HG03565 (cell line): ENCODE data around the gene HMGN2.
"Not testable (repeated sequence)": the region's sequence is repeated elsewhere in the genome, so short reads cannot be mapped to it uniquely, and the experiment has no call there.

Experiments used
- ATAC-seq: cut with Tn5 transposase; IDR thresholded peaks from one replicate; pipeline ENCODE4 v1.9.1; 2021; ENCODE audit warnings: mild to moderate bottlenecking, moderate library complexity; ENCODE audit not compliant: unreplicated experiment

HMGN2 gene

DNA sequence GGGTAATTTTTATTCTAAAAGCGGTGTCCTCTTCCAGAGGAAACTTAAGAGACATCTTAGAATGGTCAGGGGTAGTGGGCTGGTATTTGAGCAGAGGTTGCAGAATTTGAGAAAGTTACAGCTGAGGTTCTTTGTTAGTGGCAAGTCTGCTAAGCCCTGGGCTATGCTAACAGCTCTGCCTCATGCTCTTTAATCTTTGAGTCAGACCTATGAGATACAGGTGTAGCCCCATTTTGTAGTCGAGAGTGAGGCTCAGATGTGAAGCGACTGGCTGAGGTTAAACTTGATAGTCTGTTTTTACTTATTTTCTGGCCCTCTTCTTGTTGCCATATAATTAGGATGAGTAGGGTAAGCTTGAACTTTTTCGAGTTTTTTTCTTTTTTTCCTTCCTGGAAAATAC is 4.7 kb downstream of the HMGN2 start:
- ATAC-seq, result no peak

DNA sequence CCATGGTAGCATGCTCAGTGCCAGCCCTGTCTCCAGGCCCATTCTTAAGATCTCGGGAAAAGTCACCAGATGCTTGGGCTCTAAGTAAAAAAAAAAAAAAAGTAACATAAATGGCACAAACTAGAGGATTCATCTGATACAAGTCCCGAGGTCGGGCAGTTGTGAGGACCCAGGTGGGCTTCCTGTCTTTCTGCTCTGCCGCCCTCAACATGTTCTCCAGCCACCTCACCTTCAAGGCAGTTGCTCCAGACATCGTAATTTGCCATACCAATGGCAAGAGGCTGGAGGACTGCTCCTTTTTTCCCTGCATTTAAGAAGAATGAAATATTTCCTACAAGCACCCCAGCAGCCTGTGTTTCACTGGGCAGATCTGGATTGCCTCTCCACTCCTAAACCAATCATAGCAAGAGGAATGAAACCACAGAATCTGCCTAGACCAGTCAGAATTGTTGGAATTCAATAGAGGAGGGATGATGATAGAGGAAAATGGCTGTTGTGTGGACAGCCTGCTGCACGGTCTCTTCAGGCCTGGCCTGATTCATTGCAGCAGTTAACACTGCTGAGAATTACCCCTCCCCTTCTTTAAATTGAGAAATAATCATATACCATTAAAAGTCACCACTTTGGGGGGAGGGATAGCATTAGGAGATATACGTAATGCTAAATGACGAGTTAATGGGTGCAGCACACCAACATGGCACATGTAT is 5.4 kb downstream of the HMGN2 start:
- no peak for ATAC-seq

- ATAC-seq, result no peak
These were observed 5.9 kb downstream of the HMGN2 start for GRCh38 chr1:26478159-26478558.

DNA sequence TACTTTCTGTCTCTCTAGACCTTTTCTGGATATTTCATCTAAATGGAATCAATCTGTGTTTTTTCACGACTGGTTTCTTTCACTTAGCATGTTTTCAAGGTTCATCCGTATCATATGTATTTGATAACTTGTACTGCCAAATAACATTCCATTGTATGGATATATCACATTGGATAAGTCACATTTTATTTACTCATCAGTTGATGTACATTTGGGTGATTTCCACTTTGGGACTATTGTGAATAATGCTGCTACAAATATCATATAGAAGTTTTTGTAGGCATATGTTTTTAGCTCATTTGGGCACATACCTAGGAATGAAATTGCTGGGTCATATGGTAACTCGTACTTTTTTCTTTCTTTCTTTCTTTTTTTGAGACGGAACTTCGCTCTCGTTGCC is 6.7 kb downstream of the HMGN2 start:
- ATAC-seq, result no peak

DNA sequence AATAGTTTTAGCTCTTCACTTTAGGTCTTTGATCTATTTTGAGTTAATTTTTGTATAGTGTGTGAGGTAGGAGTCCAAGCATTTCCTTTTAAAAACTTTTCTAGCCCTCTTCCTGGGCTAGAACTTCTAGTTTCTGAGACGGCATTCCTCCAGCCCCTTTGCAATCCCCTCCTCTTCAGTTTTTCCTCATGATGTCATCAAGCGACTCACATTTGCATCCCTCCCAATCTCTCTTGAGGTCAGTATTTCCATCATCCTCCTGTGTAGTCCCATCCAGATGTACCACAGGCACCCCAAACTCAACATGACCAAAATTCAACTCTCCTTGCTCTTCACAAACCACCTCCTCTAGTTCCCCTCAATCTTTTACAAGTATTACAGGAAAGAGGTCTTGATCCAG is 10.7 kb downstream of the HMGN2 start:
- no peak for ATAC-seq

- ATAC-seq, result no peak
These were observed 11.7 kb downstream of the HMGN2 start for GRCh38 chr1:26483980-26484379.

GRCh38 chr1:26490155-26490554 is 17.9 kb downstream of the HMGN2 start:
- no peak for ATAC-seq

DNA sequence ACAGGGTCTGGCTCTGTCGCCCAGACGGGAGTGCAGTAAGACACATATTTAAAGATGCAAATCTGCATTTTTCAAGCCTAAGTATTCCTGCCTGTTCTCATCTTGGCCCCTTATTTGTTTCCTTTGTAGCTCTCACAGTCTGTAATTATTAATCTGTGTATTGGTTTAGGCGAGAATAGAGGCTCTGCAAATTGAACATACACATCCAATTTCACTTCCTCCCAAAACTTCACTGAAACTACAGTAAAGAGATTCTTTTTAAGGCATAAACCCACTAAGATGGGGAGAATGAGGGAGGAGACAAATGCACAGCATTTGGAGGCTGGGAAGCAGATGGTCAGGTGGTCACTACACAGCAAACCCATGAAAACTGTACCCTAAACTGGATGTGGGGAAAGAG is 21.0 kb downstream of the HMGN2 start:
- no peak for ATAC-seq

- ATAC-seq, result no peak
These were observed 21.7 kb downstream of the HMGN2 start for GRCh38 chr1:26493938-26494337.

DNA sequence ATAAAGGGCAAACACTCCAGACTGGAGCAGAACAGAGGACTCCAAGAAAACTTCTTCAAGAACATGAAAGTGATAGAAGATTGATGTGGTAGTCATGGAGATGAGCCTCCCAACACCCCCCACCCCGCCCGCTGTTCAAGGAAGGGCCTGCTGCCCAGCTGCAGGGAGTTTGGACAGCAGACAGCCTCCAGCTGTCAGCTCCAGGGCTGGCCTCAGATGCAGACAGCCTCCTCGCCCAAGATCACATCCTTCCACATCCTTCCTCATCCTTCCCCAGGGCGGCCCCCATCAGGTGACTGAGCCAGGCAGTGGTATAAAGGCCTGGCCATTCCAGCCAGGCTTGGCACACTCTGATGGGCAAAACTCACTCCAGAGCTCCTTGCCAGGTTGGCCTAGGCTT is 24.6 kb downstream of the HMGN2 start:
- ATAC-seq, result no peak

- ATAC-seq, result no peak
These were observed 26.7 kb downstream of the HMGN2 start for GRCh38 chr1:26498894-26499293.

GRCh38 chr1:26500488-26501175 is 28.4 kb downstream of the HMGN2 start:
- peak; percentile 37 for ATAC-seq

GRCh38 chr1:26510711-26511110 is 38.5 kb downstream of the HMGN2 start:
- ATAC-seq, result not testable (repeated sequence)

GRCh38 chr1:26515836-26516235 is 43.6 kb downstream of the HMGN2 start:
- ATAC-seq, result not testable (repeated sequence)

- ATAC-seq, result no peak
These were observed 44.9 kb downstream of the HMGN2 start for GRCh38 chr1:26516987-26517765.

DNA sequence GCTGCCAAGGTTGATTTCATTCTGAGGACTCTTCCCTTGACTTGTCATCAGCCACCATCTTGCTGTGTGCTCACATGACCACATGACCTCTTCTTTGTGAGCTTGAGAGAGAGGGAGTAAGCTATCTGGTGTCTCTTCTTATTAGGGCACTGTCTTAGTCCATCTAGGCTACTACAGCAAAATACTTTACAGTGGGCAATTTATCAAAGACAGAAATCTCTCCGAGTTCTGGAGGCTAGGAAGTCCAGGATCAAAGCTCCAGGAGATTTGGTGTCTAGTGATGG is 45.5 kb downstream of the HMGN2 start:
- ATAC-seq, result no peak

GRCh38 chr1:26518355-26518754 is 46.1 kb downstream of the HMGN2 start:
- no peak for ATAC-seq

DNA sequence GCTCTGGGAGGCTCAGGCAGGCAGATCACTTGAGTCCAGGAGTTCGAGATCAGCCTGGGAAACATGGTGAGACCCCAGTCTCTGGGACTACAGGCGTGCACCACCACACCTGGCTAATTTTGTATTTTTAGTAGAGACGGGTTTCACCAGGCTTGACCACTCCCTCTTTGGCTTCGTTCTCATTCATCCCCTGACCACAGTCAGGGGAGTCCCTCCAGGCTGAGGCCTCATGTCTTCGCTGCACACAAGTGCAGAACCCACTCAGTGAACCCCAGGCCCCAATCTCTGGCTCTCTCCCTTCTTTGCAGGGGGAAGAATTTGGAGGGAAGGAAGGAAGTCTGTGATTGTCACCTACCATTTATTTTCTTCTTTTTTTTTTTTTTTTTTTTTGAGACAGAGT is 48.1 kb downstream of the HMGN2 start:
- no peak for ATAC-seq

DNA sequence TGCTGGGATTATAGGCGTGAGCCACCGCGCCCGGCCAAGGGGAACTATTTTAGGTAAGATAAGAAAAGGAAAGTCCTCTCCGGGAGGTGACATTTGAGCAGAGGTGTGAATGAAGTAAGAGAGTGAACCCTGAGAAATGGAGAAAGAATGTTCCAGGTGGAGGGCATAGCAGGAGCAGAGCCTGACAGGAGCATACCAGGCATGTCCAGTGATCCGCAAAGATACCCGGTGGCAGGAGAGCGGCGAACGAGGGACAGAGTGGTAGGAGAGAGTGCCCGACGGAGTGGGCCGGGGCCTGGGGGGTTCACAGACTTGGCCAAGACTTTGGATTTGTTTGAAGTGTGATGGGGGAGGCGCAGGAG is 49.4 kb downstream of the HMGN2 start:
- no peak for ATAC-seq

DNA sequence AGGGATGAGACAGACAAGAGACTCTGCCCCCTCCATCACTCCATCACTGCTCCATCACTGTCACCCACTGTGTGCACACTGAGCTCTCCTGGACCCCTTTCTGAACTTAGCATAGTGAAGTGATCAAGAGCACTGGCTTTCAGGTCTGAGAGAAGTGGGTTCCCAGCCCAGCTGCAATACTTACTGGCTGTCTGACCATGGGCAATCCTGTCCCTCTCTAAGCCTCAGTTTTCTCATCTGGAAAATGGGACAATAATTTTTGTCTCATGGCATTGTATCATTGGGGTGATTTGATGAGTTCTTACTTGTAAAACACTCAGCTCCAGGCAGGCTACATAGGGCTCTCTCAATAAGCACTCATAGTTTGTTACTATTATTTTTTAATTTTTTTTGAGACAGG is 49.8 kb downstream of the HMGN2 start:
- ATAC-seq, result no peak

DNA sequence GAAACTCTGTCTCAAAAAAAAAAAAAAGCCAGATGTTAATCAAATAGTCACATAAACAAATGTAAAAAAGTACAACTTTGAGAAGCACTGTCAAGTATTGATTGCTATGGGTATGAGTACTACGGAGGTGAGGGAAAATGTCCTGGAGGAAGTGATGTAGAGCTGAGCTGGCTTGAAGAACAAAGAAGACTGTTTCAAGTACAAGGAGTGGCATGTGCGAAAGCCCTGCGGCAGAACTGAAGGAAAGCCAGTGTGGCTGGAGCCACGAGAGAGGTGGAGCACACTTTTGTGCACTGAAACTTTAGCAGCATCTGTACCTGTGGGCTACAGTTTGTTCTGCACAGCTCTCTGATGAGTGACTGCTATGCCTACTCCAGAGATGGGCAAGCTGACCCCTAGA is 51.9 kb downstream of the HMGN2 start:
- no peak for ATAC-seq
